Peyer's patch (tissue), 4 donors: ENCODE data around the gene WDFY4.

ENCODE experiments used
- CTCF ChIP-seq, 6 experiments: fragments of 450-650 bp in 4 of 6; fragments of 200-600 bp in 2 of 6; sonication (generic) in 1 of 6; IDR thresholded peaks; one replicate each; pipeline ENCODE4 v1.5.1; 2017 to 2019; ENCODE audit warnings: antibody characterized with exemption in 6 of 6, mild to moderate bottlenecking in 3 of 6, moderate library complexity in 1 of 6
- POLR2A ChIP-seq, 2 donors: fragments of 450-650 bp; IDR thresholded peaks; one replicate each; pipeline ENCODE4 v1.5.1; 2017; ENCODE audit warnings: antibody characterized with exemption in 2 of 2, mild to moderate bottlenecking in 2 of 2, moderate library complexity in 2 of 2

- TF ChIP-seq CTCF (IDR thresholded peaks at IDR 0.05) (no peak), POLR2A (IDR thresholded peaks at IDR 0.05) (no peak)
Observed at GRCh38 chr10:48672596-48673265, 11.9 kb upstream of the WDFY4 start.
